ENCODE data around the gene IQGAP1.

IQGAP1 gene

DNA sequence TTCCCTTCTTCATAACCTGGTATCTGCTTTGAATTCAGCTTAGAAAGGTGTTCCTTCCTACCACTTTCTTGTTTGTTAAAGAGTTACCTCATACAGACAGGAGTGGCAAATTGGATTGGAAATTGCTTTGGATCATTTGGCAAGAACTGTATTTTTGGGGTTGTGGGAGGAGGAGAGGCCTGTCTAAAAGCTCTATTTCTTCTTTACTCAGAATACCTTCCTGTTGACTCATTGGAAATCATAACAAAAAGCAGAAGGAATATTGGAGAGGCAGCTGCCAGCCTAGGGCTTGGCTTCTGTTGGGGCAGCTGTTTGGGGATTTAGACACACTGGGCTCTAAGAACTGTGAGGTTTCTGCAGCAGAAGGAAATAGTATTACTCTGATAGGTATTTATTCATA lies 14.2 kb downstream of the IQGAP1 start:
- ATAC-seq = peak; percentile 86
- TF ChIP-seq CSDC2 (CRISPR knock-in tag; IDR thresholded peaks at IDR 0.05) (peak; percentile 78; the same call in 1 of the 2 replicates), GLIS3 (CRISPR knock-in tag; IDR thresholded peaks at IDR 0.05) (0 out of 2 replicates have a peak, but pooled peaks have one; percentile 78), ISL1 (CRISPR knock-in tag; IDR thresholded peaks at IDR 0.05) (peak; percentile 74), ZNF8 (CRISPR knock-in tag; IDR thresholded peaks at IDR 0.05) (no peak), TOX (CRISPR knock-in tag; IDR thresholded peaks at IDR 0.05; ENCODE audit: borderline replicate concordance) (no peak)
- TF ChIP-seq, protein P1, sequence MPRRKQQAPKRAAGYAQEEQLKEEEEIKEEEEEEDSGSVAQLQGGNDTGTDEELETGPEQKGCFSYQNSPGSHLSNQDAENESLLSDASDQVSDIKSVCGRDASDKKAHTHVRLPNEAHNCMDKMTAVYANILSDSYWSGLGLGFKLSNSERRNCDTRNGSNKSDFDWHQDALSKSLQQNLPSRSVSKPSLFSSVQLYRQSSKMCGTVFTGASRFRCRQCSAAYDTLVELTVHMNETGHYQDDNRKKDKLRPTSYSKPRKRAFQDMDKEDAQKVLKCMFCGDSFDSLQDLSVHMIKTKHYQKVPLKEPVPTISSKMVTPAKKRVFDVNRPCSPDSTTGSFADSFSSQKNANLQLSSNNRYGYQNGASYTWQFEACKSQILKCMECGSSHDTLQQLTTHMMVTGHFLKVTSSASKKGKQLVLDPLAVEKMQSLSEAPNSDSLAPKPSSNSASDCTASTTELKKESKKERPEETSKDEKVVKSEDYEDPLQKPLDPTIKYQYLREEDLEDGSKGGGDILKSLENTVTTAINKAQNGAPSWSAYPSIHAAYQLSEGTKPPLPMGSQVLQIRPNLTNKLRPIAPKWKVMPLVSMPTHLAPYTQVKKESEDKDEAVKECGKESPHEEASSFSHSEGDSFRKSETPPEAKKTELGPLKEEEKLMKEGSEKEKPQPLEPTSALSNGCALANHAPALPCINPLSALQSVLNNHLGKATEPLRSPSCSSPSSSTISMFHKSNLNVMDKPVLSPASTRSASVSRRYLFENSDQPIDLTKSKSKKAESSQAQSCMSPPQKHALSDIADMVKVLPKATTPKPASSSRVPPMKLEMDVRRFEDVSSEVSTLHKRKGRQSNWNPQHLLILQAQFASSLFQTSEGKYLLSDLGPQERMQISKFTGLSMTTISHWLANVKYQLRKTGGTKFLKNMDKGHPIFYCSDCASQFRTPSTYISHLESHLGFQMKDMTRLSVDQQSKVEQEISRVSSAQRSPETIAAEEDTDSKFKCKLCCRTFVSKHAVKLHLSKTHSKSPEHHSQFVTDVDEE (CRISPR knock-in tag; IDR thresholded peaks at IDR 0.05) = no peak
- TF ChIP-seq, protein P2, sequence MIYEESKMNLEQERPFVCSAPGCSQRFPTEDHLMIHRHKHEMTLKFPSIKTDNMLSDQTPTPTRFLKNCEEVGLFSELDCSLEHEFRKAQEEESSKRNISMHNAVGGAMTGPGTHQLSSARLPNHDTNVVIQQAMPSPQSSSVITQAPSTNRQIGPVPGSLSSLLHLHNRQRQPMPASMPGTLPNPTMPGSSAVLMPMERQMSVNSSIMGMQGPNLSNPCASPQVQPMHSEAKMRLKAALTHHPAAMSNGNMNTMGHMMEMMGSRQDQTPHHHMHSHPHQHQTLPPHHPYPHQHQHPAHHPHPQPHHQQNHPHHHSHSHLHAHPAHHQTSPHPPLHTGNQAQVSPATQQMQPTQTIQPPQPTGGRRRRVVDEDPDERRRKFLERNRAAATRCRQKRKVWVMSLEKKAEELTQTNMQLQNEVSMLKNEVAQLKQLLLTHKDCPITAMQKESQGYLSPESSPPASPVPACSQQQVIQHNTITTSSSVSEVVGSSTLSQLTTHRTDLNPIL (CRISPR knock-in tag; IDR thresholded peaks at IDR 0.05; ENCODE audit: low read depth) = 0 out of 2 replicates have a peak, but pooled peaks have one; percentile 20

DNA sequence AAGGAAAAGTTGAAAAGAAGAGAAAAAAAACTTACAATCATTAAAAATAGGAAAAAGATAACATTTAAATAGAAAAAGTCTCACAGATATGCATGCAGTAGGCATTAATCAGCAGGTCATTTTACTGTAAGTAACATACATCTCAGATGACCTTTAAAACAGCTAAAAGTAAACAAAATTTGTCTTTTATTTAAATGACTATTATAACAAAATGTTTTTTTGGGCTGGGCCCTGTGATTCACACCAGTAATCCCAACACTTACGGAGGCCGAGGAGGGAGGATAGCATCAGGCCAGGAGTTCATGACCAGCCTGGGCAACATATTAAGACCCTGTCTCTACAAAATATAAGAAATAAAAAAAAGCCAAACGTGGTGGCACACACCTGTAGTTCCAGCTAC lies 14.7 kb downstream of the IQGAP1 start:
- ATAC-seq = no peak

DNA sequence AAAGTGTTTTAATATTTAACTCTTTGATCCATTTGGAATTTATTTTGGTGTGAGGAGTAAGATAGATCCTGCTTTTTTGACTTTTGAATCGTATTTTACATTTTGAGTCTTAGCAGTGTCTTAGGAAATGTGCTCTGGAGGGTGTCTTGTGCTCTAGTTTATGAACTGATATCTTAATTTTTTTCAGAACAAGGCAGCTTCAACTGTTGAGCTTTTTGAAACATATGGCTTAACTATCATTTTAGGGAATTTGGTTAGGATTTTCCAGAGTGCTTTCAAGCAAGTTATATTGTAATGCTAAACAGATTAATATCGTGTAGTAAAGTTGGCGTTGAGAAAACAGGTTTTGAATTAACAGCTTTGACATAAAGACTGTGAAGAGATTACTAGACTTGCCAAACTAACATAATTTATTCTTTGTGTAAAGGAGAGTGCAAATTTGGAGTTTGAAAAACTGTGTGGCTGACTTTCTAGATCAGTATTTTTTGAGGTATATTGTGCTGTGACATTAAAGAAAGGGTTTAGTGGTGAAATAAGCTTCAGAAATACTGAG lies 17.1 kb downstream of the IQGAP1 start:
- ATAC-seq = no peak

More for the DNA sequence above, 14.7 kb downstream of the IQGAP1 start:
- TF ChIP-seq TOX (CRISPR knock-in tag; IDR thresholded peaks at IDR 0.05; ENCODE audit: borderline replicate concordance) (no peak), ZFP30 (CRISPR knock-in tag; IDR thresholded peaks at IDR 0.05) (no peak), ZFP3 (CRISPR knock-in tag; IDR thresholded peaks at IDR 0.05) (no peak), OSR1 (CRISPR knock-in tag; IDR thresholded peaks at IDR 0.05) (no peak), GLIS3 (CRISPR knock-in tag; IDR thresholded peaks at IDR 0.05) (no peak), ESRRG (CRISPR knock-in tag; IDR thresholded peaks at IDR 0.05) (no peak), CSDC2 (CRISPR knock-in tag; IDR thresholded peaks at IDR 0.05) (no peak), ARNTL (CRISPR knock-in tag; IDR thresholded peaks at IDR 0.05; ENCODE audit: borderline replicate concordance, low read depth) (no peak), TCF4 (CRISPR knock-in tag; IDR thresholded peaks at IDR 0.05; ENCODE audit: borderline replicate concordance) (no peak)
- TF ChIP-seq, protein P2 (CRISPR knock-in tag; IDR thresholded peaks at IDR 0.05; ENCODE audit: low read depth) = no peak

More for the DNA sequence above, 17.1 kb downstream of the IQGAP1 start:
- TF ChIP-seq, protein P3, sequence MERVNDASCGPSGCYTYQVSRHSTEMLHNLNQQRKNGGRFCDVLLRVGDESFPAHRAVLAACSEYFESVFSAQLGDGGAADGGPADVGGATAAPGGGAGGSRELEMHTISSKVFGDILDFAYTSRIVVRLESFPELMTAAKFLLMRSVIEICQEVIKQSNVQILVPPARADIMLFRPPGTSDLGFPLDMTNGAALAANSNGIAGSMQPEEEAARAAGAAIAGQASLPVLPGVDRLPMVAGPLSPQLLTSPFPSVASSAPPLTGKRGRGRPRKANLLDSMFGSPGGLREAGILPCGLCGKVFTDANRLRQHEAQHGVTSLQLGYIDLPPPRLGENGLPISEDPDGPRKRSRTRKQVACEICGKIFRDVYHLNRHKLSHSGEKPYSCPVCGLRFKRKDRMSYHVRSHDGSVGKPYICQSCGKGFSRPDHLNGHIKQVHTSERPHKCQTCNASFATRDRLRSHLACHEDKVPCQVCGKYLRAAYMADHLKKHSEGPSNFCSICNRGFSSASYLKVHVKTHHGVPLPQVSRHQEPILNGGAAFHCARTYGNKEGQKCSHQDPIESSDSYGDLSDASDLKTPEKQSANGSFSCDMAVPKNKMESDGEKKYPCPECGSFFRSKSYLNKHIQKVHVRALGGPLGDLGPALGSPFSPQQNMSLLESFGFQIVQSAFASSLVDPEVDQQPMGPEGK (CRISPR knock-in tag; IDR thresholded peaks at IDR 0.05; ENCODE audit: borderline replicate concordance) = no peak
- TF ChIP-seq ZC3H10 (CRISPR knock-in tag; IDR thresholded peaks at IDR 0.05) (no peak), SNAI2 (CRISPR knock-in tag; IDR thresholded peaks at IDR 0.05) (no peak), ZNF70 (CRISPR knock-in tag; IDR thresholded peaks at IDR 0.05) (no peak), RARB (CRISPR knock-in tag; IDR thresholded peaks at IDR 0.05) (no peak), CSDC2 (CRISPR knock-in tag; IDR thresholded peaks at IDR 0.05) (no peak), GLIS3 (CRISPR knock-in tag; IDR thresholded peaks at IDR 0.05) (no peak), ZFP3 (CRISPR knock-in tag; IDR thresholded peaks at IDR 0.05) (no peak), ZNF565 (CRISPR knock-in tag; conservative IDR thresholded peaks at IDR 0.05; ENCODE audit: low read depth) (no peak), ISL1 (CRISPR knock-in tag; IDR thresholded peaks at IDR 0.05) (no peak), BACH2 (CRISPR knock-in tag; IDR thresholded peaks at IDR 0.05; ENCODE audit: borderline replicate concordance) (no peak), ARNTL (CRISPR knock-in tag; IDR thresholded peaks at IDR 0.05; ENCODE audit: borderline replicate concordance, low read depth) (no peak), ZNF8 (CRISPR knock-in tag; IDR thresholded peaks at IDR 0.05) (no peak), PPARA (CRISPR knock-in tag; IDR thresholded peaks at IDR 0.05; ENCODE audit: borderline replicate concordance) (no peak), ZFP30 (CRISPR knock-in tag; IDR thresholded peaks at IDR 0.05) (no peak), ESRRG (CRISPR knock-in tag; IDR thresholded peaks at IDR 0.05) (no peak), TCF4 (CRISPR knock-in tag; IDR thresholded peaks at IDR 0.05; ENCODE audit: borderline replicate concordance) (no peak)
- TF ChIP-seq, protein P1 (CRISPR knock-in tag; IDR thresholded peaks at IDR 0.05) = no peak
- TF ChIP-seq, protein P4, sequence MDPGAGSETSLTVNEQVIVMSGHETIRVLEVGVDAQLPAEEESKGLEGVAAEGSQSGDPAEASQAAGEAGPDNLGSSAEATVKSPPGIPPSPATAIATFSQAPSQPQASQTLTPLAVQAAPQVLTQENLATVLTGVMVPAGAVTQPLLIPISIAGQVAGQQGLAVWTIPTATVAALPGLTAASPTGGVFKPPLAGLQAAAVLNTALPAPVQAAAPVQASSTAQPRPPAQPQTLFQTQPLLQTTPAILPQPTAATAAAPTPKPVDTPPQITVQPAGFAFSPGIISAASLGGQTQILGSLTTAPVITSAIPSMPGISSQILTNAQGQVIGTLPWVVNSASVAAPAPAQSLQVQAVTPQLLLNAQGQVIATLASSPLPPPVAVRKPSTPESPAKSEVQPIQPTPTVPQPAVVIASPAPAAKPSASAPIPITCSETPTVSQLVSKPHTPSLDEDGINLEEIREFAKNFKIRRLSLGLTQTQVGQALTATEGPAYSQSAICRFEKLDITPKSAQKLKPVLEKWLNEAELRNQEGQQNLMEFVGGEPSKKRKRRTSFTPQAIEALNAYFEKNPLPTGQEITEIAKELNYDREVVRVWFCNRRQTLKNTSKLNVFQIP (CRISPR knock-in tag; IDR thresholded peaks at IDR 0.05; ENCODE audit: borderline replicate concordance, low read depth) = no peak
- TF ChIP-seq, protein P2 (CRISPR knock-in tag; IDR thresholded peaks at IDR 0.05; ENCODE audit: low read depth) = no peak
